B cell (primary cell): ENCODE data around the gene METTL24.

Experiments used
- CTCF ChIP-seq: fragments of 200-600 bp; IDR thresholded peaks from one replicate; pipeline ENCODE4 v1.8.0; 2022; ENCODE audit warnings: antibody characterized with exemption, mild to moderate bottlenecking
- EZH2 ChIP-seq: IDR thresholded peaks from 2 replicates; pipeline ENCODE4 v1.6.1; 2012; ENCODE audit warnings: borderline replicate concordance, low read depth, mild to moderate bottlenecking, moderate library complexity, low read length; ENCODE audit not compliant: insufficient read depth, poor library complexity, severe bottlenecking

GRCh38 chr6:110250058-110250457 lies 108.1 kb downstream of the METTL24 start:
- no peak for TF ChIP-seq CTCF
- no peak for TF ChIP-seq EZH2
